NCI-H187 treated with DMSO at 0.1 percent for 48 hours (cell line): Measurements from ENCODE around the gene VGLL4.

Source experiments
- DNase-seq: peaks from one replicate; lab custom pipeline; 2025; lab: John Stamatoyannopoulos, UW

Gene VGLL4

DNA sequence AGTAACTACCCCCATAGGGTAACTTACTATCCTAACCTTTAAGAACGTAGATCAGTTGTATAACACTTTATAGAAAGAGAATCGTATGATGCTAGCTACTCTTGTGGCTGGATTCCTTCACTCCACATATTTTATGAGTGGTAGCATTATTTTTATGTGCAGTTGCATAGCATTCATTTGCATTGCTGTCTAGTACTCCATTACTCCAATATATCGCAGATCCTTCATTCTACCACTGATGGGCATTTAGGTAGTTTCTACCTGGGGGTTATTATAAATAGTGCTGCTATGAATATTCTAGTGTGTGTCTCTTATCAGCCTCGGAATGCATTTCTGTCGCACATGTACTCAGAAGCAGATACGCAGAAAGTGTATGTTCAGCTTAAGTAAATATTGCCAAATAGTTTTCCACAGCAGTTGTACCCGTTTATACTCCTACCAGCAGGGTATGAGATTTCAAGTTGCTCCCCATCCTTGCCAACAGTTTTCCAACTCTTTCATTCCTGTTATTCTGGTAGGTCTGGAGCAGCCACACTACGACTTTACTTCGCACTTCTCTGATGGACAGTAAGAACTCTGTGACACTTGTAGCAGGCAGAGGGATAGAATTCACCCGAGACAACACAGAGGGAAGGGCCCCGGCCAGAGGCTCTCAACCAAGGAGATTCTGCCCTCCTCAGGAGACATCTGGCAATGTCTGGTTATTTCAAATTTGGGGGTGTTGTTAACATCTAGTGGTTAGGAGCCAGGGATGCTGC lies 9.8 kb upstream of the VGLL4 start:
- no peak for DNase-seq

DNA sequence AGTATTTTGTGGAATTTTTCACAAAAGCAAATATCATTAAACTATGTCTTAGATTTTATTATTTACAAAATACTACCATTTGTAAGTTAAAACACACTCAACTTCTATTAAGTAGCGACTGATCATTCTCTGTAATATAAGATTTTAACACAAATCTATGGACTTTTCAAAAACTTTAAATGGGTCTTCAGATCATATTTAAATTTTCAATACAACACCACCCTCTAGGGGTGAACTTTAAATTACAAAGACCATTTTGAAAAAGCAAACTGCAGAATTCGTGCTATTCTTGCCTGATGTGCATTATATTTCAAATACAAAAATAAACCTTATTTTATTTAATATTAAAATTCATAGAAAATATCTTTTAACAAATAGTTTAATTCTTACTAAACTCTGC lies 8.2 kb upstream of the VGLL4 start:
- no peak for DNase-seq

DNA sequence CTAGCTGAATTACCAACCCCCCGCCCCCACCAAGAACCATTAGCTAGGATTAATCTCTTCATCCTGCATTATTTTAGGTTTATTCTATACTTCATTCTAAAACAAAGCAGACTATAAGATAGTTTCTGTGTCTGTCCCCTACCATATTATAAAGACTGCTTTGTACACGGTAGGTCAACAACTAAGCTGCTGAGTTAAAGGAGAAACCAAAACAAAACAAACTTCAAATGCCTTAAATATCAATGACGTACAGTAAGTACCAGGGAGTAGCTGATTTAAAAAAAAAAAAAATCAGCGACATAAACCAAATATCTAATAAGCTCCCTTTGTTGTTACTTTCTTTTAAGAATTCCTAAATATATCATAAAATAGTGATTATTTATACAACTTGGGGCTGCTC lies 7.8 kb upstream of the VGLL4 start:
- DNase-seq = no peak

DNA sequence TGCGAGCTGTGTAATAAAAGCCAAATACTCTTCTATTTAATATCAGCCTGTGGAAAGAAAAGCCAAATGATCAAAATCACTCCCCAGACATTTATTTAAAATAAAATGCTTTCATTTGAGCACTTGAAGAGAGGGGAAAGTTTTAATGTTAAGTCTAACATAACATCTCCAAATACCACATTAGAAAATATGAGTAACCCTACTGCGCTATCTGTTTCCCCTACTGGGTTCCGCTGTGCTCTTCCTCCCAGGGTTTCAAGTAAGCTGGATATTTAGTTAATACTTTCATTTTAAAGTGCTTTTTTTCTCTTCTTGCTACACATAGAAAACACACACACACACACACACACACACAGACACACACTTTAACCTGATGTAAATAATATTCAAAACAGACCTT lies 6.7 kb upstream of the VGLL4 start:
- no peak for DNase-seq

DNA sequence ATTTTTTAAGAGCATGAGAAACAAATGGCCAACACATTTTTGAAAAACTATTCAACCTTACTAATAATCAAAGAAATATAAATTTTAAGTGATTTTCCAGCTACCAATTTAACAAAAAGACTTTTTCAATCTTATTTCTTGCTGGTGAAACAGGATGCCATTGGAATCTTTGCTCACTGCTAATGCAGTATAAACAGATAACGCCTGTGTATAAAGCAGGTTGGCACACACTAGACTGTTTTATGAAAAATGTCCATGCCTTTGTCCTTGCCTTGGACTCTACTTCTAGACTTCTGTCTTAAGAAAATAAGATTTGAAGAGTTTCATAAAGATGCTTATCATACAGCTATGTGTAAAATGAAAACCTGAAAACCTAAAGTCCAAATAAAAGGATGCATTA lies 5.0 kb upstream of the VGLL4 start:
- no peak for DNase-seq

DNA sequence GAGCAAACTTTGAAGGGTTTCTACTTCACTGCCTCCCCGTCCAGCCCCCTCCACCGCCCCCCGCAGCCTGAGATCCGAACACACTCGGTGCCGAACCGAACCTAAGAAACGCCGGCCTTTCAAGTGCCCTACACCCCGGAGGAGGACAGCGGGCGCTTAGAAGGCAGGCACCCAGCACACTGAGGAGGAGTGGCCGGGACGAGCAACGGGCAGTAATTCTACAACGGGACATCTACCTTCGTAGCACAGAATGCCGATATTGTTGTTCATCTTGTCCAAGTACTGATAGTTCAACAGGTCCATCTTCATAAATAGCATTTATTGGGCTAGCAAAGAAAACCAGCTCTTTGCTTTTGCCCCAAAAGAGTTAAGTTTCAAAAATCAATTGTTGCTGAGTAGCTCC lies 513 bp downstream of the VGLL4 start:
- no peak for DNase-seq

DNA sequence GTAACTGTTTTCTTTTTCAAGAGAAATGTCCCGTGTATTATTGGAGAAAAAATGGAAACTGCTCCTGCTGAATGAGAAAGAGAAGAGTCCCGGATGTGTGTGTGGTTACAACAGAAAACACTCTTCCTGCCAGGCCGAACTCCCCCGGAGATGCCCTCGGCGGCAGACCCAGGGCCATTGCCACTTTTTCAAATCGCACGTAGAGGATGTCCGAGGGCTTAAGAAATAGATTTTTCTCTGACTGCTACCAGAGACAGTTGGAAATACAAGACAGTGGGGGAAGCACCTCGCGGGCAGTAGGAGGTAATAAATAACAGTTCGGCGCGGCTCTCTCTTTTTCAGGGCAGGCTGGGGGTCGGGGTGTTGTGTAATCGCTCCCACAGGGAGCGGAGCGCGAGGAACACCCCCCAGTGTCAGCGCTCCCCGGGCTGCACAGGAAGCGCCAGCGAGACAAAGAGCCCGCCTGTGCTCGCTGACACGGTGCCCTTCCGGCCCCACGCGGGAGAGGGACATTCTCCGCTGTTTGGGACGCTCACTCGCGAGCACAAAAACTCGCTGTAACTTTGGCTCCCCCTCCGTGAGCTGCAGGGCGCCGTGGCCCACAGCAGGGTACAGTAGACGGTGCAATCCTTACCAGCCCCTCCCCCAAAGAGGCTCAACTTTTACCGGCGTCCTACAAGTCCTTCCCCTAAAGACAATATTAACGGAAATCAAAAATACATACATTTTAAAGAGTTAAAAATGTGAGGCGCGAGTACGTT lies 1.1 kb downstream of the VGLL4 start:
- DNase-seq = no peak

DNA sequence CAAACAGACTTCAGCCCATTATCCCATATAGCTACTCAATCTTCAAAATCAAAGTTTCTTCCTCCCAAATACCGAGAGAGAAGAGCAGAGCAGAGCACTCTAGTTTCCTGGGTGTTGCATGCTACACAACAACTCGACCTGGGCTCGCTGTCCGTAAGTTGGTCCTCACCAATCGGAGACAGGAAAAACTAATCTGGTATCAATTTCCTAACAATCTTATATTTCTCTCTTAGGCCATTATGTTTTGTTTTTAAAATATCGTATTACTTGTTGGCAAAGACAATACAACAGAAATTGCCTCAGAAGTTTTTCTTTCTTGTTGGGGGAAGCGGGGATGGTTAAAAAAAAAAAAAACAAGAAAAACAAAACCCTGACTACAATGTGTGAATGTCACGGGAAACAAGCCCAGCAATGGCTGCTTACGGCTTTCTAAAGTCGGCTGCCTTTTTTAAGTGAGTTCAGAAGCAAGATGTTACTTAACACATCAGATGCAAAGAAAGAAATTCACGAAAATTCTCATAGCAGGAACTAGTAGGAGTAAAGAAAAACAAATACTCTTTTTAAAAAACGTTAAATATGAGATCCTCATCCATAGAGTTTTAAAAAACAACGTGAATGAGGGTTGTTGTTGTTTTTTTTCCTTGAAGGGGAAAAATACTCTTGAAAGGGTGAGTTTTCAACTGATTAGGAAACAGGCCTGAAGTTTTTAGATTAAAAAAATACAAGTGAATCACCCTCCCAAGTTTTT lies 1.9 kb downstream of the VGLL4 start:
- no peak for DNase-seq

DNA sequence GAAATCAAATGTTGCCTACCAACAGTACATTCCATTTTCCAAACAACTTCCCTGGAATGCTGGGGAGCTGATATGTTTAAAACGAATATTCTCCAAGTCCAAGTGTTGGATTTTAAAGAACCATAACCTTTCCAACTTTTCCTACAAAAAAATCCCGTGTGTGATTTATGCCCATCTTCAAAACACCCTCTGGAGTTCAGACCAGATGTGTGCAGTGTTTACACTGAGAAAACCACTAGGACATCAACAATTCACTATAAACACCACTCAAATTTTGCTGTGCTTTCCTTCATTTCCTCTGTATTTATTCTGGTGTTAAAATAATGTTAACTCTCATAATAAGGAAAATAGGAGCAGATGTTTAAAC lies 2.4 kb downstream of the VGLL4 start:
- no peak for DNase-seq

DNA sequence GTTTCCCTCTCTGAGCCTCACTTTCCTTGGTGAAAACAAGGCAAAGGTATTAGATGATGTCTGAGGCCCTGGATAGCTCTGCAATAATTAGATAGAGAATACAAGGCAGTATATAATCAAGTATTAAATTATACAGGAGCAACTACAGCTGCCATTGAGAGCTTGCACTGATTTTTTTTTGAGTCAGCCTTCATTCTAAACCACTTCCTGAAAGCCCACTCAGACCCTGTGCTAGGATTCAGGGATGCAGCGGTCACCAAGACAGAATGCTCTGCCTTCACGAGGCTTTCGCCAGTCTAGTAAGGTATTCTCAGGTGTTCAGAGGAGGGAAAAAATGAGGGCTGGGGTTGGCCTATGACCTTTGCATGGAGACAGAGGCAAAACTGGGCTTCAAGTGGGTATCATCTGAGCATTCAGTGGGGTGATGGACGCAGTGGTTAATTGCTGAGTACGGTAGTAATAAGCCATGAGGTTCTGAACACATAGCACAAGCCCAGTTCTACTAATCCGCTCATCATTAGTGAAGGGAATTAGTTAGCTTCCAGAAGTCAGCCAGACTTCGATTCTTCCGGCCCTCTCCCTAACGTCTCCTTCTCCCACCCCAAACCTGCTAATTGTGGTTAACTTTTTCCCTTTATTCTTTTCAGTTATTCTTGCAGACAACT lies 3.6 kb downstream of the VGLL4 start:
- no peak for DNase-seq

DNA sequence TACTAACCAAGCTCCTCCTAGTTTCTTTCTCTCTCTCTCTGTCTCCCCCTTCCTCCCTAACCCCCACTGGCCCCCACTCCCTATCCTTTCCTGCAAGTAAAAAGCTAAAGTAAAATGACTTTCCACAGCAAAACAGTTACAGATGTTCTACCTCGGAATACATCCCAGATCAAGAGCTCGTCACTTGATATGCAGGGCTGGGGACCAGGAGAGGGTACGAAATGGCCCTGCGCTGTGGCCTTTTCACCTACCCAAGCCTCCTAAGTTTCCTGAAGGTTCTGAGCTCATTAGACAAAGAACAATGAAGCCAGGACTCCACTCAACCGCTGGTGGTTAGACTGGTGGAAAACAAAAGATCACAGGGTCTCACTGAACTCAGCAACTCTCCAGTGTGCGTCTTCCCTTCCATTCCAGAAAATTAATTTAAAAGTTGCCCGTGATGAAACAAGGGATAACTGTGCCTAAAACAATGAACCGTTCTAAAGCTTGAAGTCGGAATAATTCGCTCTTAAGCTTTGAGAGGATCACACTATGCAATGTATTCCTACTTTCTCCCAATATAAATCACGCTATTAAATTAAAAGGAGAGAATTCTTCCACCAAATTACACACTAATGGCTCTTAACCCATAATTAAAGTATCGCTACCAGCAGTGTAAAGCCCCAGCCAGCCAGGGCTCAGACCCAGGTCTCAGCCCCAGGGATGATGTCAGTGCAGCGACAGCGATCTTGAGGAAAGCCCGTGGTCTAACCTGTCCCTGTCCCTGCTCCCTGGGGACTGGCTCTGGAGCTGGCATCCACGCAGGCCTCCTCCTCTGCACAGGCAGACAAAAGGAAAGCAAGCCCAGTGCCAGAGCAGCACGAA lies 5.0 kb downstream of the VGLL4 start:
- DNase-seq = no peak

DNA sequence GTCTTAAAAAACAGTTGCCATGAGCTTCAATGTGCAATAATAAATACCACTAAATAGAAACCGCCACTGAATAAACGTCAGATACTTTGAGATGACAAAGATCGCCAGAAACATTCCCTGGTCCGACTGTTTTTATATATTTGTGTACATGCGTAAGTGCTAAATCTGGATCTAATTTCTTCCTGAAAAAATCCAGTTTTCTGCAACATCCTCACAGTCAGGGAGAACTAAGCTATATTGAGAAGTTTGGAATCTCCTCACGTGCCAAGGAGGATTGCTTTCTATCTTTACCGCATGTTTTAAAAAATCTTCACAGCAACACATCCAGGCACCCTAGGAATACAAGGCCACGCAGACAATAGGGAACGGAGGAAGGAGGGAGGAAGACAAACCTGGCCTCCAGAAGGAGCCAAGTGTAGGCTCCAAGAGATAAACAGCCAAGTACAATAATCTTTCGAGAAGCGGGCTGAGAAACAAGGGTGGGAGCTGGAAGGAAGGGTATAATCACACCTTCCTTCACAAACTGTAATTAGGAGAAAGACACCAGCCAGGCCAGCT lies 5.7 kb downstream of the VGLL4 start:
- DNase-seq = no peak

DNA sequence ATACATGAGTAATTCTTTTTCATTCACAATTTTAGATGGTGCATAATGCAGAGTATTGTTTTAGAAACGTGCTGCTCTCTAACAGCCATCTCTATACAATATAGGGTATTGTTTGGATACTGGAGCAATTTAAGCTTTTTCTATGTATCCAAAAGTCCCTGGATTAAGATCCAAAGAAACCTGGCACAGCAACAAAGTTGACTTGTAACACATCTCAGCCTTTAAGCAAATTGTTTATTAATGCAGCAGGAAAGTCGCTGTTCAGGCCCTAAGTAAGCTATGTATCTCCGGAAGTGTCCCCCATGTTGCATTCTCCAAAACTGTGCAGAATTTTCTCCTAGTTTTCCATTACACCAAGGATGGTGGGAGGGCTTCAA lies 7.3 kb downstream of the VGLL4 start:
- no peak for DNase-seq

DNA sequence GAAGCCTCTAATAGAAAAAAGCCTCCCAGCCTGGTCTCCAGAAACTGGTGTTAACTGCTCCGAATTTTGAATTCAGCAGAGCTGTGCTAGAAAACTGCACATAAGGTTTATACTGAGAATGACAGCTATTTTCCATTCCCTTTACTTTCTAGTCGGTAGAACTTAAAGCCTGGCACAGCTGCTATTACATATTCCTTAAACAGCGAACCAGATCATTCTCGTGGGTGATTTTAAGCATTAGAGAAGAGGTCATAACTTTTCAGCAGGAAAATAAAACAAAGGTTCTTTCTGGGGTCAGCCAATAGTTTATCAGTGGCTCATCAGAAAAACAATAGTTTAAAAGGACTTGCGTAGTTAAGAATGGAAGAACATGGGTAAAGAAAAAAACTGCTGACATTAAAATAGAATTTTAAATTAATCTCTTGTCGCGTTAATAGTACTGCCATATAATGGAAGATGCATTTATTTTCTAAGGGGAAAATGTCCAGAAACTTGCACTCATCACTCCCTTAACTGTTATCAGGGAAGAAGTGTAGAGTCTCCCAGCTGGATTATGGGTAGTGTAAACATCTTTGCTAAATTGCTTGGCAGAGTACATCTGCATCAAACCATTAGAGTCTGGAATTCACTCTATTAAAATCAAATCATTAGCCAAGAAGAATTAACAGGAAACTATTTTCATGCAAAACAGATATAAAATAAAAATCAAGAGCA lies 7.9 kb downstream of the VGLL4 start:
- DNase-seq = no peak

DNA sequence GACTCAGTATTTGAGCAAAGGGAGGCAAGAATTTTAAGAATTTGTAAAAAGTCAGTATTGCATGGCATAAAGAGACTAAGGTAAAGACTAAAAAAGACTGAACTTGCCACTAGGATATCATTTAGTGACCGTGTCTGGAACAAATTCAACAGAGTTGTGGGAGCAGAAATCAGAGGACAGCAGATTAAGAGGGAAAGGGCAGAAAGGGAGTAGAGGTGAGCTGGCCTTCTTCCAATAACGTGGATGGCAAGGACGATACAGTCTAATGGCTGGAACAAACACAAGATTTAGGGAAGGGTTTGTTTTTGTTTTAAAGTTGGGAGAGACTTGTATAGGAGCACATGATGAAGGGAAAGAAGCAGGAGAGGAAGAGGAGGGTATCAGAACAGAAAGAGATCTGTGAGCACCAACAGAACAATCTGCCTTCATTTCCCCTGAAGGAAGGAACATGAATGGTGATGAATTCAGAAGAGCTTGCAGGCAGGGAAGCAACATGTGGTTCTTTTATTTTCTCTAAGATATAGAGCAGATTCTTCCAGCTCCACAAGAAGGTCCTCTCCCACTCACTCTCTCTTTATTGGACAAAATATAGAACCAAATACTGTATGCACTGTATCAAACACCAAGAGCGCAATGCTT lies 8.6 kb downstream of the VGLL4 start:
- DNase-seq = no peak

DNA sequence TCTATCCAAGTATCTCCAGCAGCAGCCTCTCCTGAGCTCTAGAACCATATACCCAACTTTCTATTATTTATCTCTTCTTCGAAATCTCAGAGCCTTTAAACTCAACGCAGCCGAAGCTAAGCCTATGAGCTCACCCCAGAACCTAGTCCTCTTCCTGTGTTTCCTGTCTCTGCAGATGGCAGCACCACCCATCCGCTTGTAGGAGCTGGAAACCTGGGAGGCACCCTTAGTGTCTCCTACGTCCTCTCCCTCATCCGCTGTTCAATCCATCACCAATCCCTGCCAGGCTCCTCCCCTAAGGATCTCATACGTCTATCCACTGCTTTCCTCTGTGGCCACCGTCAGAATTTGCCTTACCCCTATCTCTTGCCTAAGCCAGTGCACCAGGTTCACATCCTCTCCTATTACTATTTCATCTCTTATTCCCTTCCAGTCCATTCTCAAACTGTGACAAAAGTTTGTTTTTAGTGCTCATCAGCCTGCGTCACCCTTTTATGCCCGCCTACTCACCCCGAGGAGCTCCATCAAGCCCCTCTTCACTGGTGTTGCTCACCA lies 9.6 kb downstream of the VGLL4 start:
- no peak for DNase-seq

DNA sequence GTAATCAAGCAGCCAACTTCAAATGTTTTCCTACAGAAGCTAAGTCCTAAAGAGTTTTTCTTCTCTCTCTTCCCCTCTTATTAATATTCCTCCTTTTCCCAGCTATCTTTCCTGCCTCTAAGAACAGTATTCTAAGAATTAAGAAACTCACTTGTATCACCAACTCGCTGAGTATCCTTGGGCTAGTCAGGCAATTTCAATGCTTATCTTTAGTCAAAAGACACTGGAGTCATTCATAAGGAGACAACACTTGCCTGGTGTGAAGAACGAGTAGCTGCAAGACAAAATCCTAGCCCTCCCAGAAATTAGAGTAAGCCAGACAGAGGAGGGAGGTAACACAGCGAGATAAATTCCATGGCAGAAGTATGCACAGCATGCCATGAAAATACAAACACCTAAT lies 10.7 kb downstream of the VGLL4 start:
- no peak for DNase-seq

DNA sequence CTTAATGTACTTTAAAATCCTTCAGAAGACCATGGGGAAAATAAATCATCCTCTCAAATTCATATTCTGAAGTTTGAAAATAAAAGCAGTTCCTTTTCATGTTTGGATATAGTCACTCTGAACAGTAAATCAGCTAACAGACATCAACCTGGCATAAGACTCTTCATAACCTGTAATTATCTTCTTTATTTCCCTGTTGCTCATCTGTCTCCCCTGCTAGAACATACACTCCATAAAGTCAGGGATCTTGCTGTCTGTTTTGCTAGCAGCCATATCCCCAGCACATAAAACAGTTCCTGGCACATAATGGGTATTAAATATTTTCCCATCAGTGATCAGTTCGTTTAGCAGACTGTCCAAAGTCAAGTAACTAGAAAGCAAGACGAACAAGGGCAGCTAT lies 11.2 kb downstream of the VGLL4 start:
- DNase-seq = no peak

DNA sequence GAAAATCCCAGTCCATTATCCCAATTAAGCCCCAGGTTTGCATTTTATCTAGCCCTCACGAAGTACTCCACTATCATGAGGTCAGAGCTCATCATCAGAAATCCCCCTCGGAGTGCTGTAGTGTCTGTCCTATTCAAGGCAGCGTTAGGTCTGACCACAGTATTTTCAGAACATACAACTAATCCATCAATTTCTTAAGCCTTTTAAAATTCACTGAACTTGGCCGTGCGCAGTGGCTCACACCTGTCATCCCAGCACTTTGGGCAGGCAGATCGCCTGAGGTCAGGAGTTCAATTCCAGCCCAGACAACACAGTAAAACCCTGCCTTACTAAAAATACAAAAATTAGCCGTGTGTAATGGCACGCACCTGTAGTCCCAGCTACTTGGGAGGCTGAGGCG lies 11.9 kb downstream of the VGLL4 start:
- DNase-seq = no peak

DNA sequence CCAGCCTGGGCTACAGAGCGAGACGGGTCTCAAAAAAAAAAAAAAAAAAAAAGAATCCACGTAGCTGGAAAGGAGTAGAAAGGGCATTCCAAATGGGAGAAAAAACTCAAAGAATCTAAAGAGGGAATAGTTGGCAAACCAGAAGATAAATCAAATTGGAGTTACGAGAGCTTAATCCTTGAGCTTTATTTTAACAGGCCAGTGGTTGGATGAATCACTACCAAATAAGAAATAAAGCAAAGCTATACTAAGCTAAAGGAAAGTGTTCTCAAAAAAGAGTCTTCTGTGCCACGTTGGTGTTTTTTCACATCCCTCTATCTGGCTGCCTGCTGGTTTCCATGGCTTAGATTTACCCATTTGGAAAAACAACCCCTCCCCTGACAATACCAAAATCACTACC lies 14.0 kb downstream of the VGLL4 start:
- DNase-seq = no peak
